Lower leg skin (tissue), 4 donors: ENCODE measurements around the gene CLHC1. TPM values are rescaled to one million over a fixed set of nuclear protein-coding genes. Genes with fewer than 3 reads are reported as not detected.
"Not testable (repeated sequence)": the region's sequence is repeated elsewhere in the genome, so short reads cannot be mapped to it uniquely, and the experiment has no call there.

Experiments used
- DNase-seq, 2 donors: peaks; one replicate each; pipeline ENCODE4 v3.0.0-alpha.2; 2019; ENCODE audit warnings: low spot score in 2 of 2
- H3K4me3 ChIP-seq: fragments of 200-600 bp; sonication (generic); 2 replicates; pipeline ENCODE4 v1.5.1; 2017; ENCODE audit warnings: mild to moderate bottlenecking, low read depth; ENCODE audit not compliant: poor library complexity, severe bottlenecking
- CTCF ChIP-seq, 3 donors: fragments of 450-650 bp; IDR thresholded peaks; one replicate each; pipeline ENCODE4 v1.5.1; 2016; ENCODE audit warnings: antibody characterized with exemption in 3 of 3, mild to moderate bottlenecking in 3 of 3, moderate library complexity in 2 of 3
- POLR2A ChIP-seq, 2 donors: fragments of 450-650 bp; IDR thresholded peaks; one replicate each; pipeline ENCODE4 v1.6.1; 2016 to 2017; ENCODE audit warnings: antibody characterized with exemption in 2 of 2, mild to moderate bottlenecking in 1 of 2, moderate library complexity in 1 of 2
- WGBS, 2 donors: methylation state at CpG; one replicate each; pipeline ENCODE4 v1.1.5; 2018; 5-methylcytosine and 5-hydroxymethylcytosine counted together
- intact Hi-C: fragments of 100-400 bp; cut with DNase I; formaldehyde crosslinking; loops from one replicate; pipeline ENCODE4 v1.15.0; 2023; ENCODE audit warnings: low total_unique reads
- total RNA-seq, 4 donors: library from RNA; depleted of rRNA; stranded (reverse); fragments of >200 nt; gene quantifications; one replicate each; pipeline ENCODE4 v1.1.0, GENCODE V29; 2016

CLHC1 gene
- total RNA-seq, 4 donors from 2014 or later: 5.3 to 13.1 (median 7.9) TPM

GRCh38 chr2:55147531-55147930 lies 84.6 kb downstream of the CLHC1 start:
- no peak for DNase-seq
- WGBS, 2 donors: 66 to 81% methylated on average over 3 of the region's 3 CpGs
- TF ChIP-seq CTCF (IDR thresholded peaks at IDR 0.05): no peak
- no peak for TF ChIP-seq POLR2A (IDR thresholded peaks at IDR 0.05)
- intact Hi-C loops: no loop called here
- H3K4me3 ChIP-seq: no peak overlapping the region

GRCh38 chr2:55147041-55147440 lies 85.1 kb downstream of the CLHC1 start:
- no peak overlapping the region for H3K4me3 ChIP-seq
- WGBS, 2 donors: 89% methylated on average over 5 of the region's 5 CpGs
- no peak for DNase-seq
- intact Hi-C loops: no loop called here
- TF ChIP-seq CTCF (IDR thresholded peaks at IDR 0.05) (no peak), POLR2A (IDR thresholded peaks at IDR 0.05) (no peak)

- 38 to 44% methylated on average over 2 of the region's 2 CpGs for WGBS, 2 donors
- peak in 1 of 2 donors; percentile 18 for DNase-seq
- H3K4me3 ChIP-seq: no peak overlapping the region
- intact Hi-C loops: no loop called here
- TF ChIP-seq CTCF (IDR thresholded peaks at IDR 0.05) (no peak), POLR2A (IDR thresholded peaks at IDR 0.05) (no peak)
Measured at GRCh38 chr2:55146263-55146662, 85.8 kb downstream of the CLHC1 start.

GRCh38 chr2:55144922-55145820 lies 86.9 kb downstream of the CLHC1 start:
- DNase-seq: peak in 1 of 2 donors; percentile 71
- TF ChIP-seq POLR2A (IDR thresholded peaks at IDR 0.05) (no peak), CTCF (IDR thresholded peaks at IDR 0.05) (no peak)
- H3K4me3 ChIP-seq: no peak overlapping the region
- WGBS, 2 donors: 77% methylated on average over 12 of the region's 12 CpGs
- intact Hi-C loops: no loop called here

GRCh38 chr2:55143706-55144105 lies 88.4 kb downstream of the CLHC1 start:
- intact Hi-C loops: not testable (repeated sequence)

GRCh38 chr2:55142518-55142917 lies 89.6 kb downstream of the CLHC1 start:
- no peak for TF ChIP-seq POLR2A (IDR thresholded peaks at IDR 0.05)
- TF ChIP-seq CTCF (IDR thresholded peaks at IDR 0.05): no peak
- no peak for DNase-seq
- 88 to 92% methylated on average over 2 of the region's 2 CpGs for WGBS, 2 donors
- H3K4me3 ChIP-seq: no peak overlapping the region
- intact Hi-C loops: no loop called here

More at GRCh38 chr2:55143706-55144105, 88.4 kb downstream of the CLHC1 start:
- DNase-seq, H3K4me3 ChIP-seq: not testable (repeated sequence)
- WGBS, 2 donors: 92 to 96% methylated on average over 2 of the region's 2 CpGs
